Panc1 (cell line): ENCODE results near the gene MTFP1. TPM values are rescaled to one million over a fixed set of nuclear protein-coding genes. Genes with fewer than 3 reads are reported as not detected.

ENCODE experiments used
- ATAC-seq: fragments of 200-7000 bp; cut with Tn5 transposase; 2 replicates; pipeline ENCODE4 v1.9.1; 2020; ENCODE audit warnings: mild to moderate bottlenecking, moderate library complexity
- BruUV-seq: library from RNA; stranded (reverse); fragments of 400-500 nt; replicated peaks from 2 replicates; lab custom pipeline; 2021; lab: Mats Ljungman, UMichigan
- CTCF ChIA-PET: fragments of 300-600 bp; sonication (Branson Sonifier 250); formaldehyde crosslinking; loops from one replicate; lab custom pipeline; 2022; ENCODE audit warnings: antibody characterized with exemption; lab: Charles Lee
- POLR2A ChIA-PET: fragments of 300-600 bp; sonication (Branson Sonifier 250); formaldehyde crosslinking; loops from one replicate; lab custom pipeline; 2022; ENCODE audit warnings: antibody characterized with exemption; lab: Charles Lee
- DNase-seq: peaks from one replicate; pipeline ENCODE4 v3.0.0-alpha.2; 2010; ENCODE audit warnings: low read depth, low spot score
- H3K27ac ChIP-seq: 2 replicates; pipeline ENCODE4 v1.5.1; 2011; ENCODE audit warnings: mild to moderate bottlenecking, low read length, inconsistent platforms
- H3K27me3 ChIP-seq: fragments of 200-500 bp; sonication (Bioruptor generic); 2 replicates; pipeline ENCODE4 v1.6.0; 2014; ENCODE audit warnings: low read length, inconsistent platforms; ENCODE audit not compliant: control insufficient read depth, insufficient read depth
- H3K36me3 ChIP-seq: fragments of 200-500 bp; sonication (Bioruptor generic); 2 replicates; pipeline ENCODE4 v1.5.1; 2014; ENCODE audit warnings: inconsistent platforms, mild to moderate bottlenecking, low read length, moderate library complexity; ENCODE audit not compliant: control insufficient read depth, insufficient read depth
- H3K4me1 ChIP-seq: 2 replicates; pipeline ENCODE4 v1.5.1; 2011; ENCODE audit warnings: inconsistent platforms, mild to moderate bottlenecking, low read length, moderate library complexity; ENCODE audit not compliant: control insufficient read depth, insufficient read depth
- H3K4me3 ChIP-seq, 2 experiments: 2 replicates each; pipeline ENCODE4 v1.5.1; 2011 to 2012; ENCODE audit warnings: low read depth in 2 of 2, low read length in 2 of 2, mild to moderate bottlenecking in 2 of 2, inconsistent platforms in 1 of 2, moderate library complexity in 1 of 2
- H3K9me3 ChIP-seq: fragments of 200-500 bp; sonication (Bioruptor generic); 2 replicates; pipeline ENCODE4 v1.5.1; 2014; ENCODE audit warnings: low read depth, mild to moderate bottlenecking, inconsistent platforms, low read length, moderate library complexity; ENCODE audit not compliant: control insufficient read depth, insufficient read depth
- CTCF ChIP-seq: fragments of 450-650 bp; IDR thresholded peaks from 2 replicates; pipeline ENCODE4 v1.5.1; 2017; ENCODE audit warnings: mild to moderate bottlenecking
- POLR2AphosphoS5 ChIP-seq: IDR thresholded peaks from 2 replicates; pipeline ENCODE4 v1.6.1; 2012; ENCODE audit warnings: mild to moderate bottlenecking, low read depth, low read length, moderate library complexity
- REST ChIP-seq, 2 experiments: IDR thresholded peaks; 2 replicates each; pipeline ENCODE4 v1.6.1; 2011 to 2012; ENCODE audit warnings: low read depth in 2 of 2, control low read depth in 1 of 2, low read length in 1 of 2, mild to moderate bottlenecking in 1 of 2, moderate library complexity in 1 of 2; ENCODE audit not compliant: insufficient read depth in 1 of 2
- SIN3A ChIP-seq: IDR thresholded peaks from 2 replicates; pipeline ENCODE4 v1.6.1; 2012; ENCODE audit warnings: low read depth, mild to moderate bottlenecking, low read length, moderate library complexity, borderline replicate concordance; ENCODE audit not compliant: insufficient read depth
- TCF7L2 ChIP-seq: IDR thresholded peaks from 2 replicates; pipeline ENCODE4 v1.6.1; 2011; ENCODE audit warnings: mild to moderate bottlenecking, low read depth, low read length, inconsistent platforms
- in situ Hi-C: cut with HindIII; loops from 2 replicates; pipeline ENCODE4 v1.10.0; 2016; ENCODE audit warnings: low sequenced_read_pairs, low pct_unique_long_range_greater_than_20kb
- intact Hi-C: fragments of 100-400 bp; cut with micrococcal nuclease; formaldehyde crosslinking; loops from one replicate; pipeline ENCODE4 v1.10.0; 2022; ENCODE audit not compliant: unreplicated experiment
- total RNA-seq: library from RNA; stranded (reverse); gene quantifications from one replicate; pipeline ENCODE4 v1.2.1, GENCODE V29; 2021; ENCODE audit not compliant: unreplicated experiment

The MTFP1 gene
- total RNA-seq, 1 experiment from 2014 or later = 21.5 TPM

- no peaks in the 10 kb centered on the region; the same call in 1 of the 2 replicates for H3K27me3 ChIP-seq
- in situ Hi-C loops = no loop called here
- no peak overlapping the region for H3K4me3 ChIP-seq
- ATAC-seq (no peak), DNase-seq (no peak)
- H3K9me3 ChIP-seq = no peaks in the 10 kb centered on the region
- ChIA-PET CTCF (interaction anchor here (0.6 kb wide), 1 partner anchor 29 kb away, joined by 3 read pairs; no protein-coding TSS in a partner anchor), POLR2A (interaction anchor here (0.7 kb wide), 1 partner anchor 11 kb away, joined by 3 read pairs; no protein-coding TSS in a partner anchor)
- H3K27ac ChIP-seq = no peak overlapping the region
- H3K36me3 ChIP-seq = no peaks in the 10 kb centered on the region
- H3K4me1 ChIP-seq = no peaks in the 10 kb centered on the region
- no TSS peak for BruUV-seq
- TF ChIP-seq CTCF = no peak
- no peak for TF ChIP-seq SIN3A
- no peak for TF ChIP-seq TCF7L2
- no peak for TF ChIP-seq REST (IDR thresholded peaks at IDR 0.05; ENCODE audit: insufficient read depth in 1 of 2, low read depth in 2 of 2, low read length in 1 of 2)
- no peak for TF ChIP-seq POLR2AphosphoS5
- intact Hi-C loops = no loop called here
Observed at GRCh38 chr22:30470655-30471054, 45.1 kb downstream of the MTFP1 start.

- intact Hi-C loops = no loop called here
- Histone ChIP-seq H3K9me3 (no peaks in the 10 kb centered on the region), H3K36me3 (no peaks in the 10 kb centered on the region), H3K4me1 (no peaks in the 10 kb centered on the region), H3K27me3 (no peaks in the 10 kb centered on the region; the same call in 1 of the 2 replicates), H3K4me3 (no peak within 1 kb of the TSS), H3K27ac (no peak within 1 kb of the TSS)
- no peak for ATAC-seq
- POLR2A ChIA-PET = interaction anchor here (0.7 kb wide), 1 partner anchor 12 kb away, joined by 3 read pairs; no protein-coding TSS in a partner anchor
- no TSS peak for BruUV-seq
- no peak for TF ChIP-seq POLR2AphosphoS5
- TF ChIP-seq TCF7L2 = no peak
- TF ChIP-seq CTCF = no peak
- TF ChIP-seq SIN3A = no peak
- TF ChIP-seq REST (IDR thresholded peaks at IDR 0.05; ENCODE audit: insufficient read depth in 1 of 2, low read depth in 2 of 2, low read length in 1 of 2) = no peak
- in situ Hi-C loops = no loop called here
- CTCF ChIA-PET = no interaction called here
- no peak for DNase-seq
Observed at GRCh38 chr22:30471616-30472318, 46.2 kb downstream of the MTFP1 start, which contains the start of gene SEC14L3. TSS of gene SEC14L3 (minus strand) at chr22:30472017. CDS start at chr22:30471958, 59 bp downstream.
